GM10266 (cell line): ENCODE measurements around the gene EPB41L3.

Experiments used
- DNase-seq: peaks from one replicate; pipeline ENCODE4 v3.0.0; 2012; ENCODE audit errors: extremely low spot score
- TF ChIP-seq, protein P1 (sequence below): IDR thresholded peaks from 2 replicates; pipeline ENCODE4 v1.5.1; 2012; ENCODE audit warnings: mild to moderate bottlenecking, low read depth; ENCODE audit not compliant: control insufficient read depth, insufficient read depth; ENCODE audit errors: missing control alignments

Gene EPB41L3

DNA sequence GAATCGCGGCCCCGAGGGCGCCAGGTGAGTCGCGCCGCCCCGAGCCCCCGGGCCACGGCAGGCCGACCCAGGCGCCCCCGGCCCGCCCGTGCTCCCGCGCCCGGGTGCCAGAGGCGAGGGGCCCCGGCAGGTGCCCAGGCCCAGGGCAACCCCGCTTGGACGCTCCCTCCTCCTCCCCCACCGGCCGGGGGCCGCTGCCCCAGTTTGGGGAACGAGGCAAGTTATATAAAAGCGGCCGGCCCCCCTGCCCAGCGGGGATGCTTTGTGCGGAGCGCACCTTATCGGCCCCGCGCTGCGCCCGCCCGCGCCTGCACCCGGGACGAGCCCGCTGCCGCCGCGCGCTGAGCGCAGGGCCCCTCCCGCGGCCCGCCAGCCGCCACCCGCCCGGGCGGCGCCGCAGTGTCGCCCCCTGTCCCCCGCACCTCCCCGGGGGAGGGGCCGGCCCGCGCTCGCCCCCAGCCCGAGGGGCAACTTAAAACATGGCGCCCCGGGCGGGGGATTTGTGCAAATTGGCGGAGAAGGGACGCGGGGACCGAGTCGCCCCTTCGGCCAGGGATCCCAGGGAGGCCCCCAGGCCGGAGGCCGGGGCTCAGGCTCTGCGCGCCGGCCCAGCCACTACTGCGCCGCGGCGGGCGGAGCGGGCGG, 639 bp downstream of the EPB41L3 start:
- TF ChIP-seq, protein P1, sequence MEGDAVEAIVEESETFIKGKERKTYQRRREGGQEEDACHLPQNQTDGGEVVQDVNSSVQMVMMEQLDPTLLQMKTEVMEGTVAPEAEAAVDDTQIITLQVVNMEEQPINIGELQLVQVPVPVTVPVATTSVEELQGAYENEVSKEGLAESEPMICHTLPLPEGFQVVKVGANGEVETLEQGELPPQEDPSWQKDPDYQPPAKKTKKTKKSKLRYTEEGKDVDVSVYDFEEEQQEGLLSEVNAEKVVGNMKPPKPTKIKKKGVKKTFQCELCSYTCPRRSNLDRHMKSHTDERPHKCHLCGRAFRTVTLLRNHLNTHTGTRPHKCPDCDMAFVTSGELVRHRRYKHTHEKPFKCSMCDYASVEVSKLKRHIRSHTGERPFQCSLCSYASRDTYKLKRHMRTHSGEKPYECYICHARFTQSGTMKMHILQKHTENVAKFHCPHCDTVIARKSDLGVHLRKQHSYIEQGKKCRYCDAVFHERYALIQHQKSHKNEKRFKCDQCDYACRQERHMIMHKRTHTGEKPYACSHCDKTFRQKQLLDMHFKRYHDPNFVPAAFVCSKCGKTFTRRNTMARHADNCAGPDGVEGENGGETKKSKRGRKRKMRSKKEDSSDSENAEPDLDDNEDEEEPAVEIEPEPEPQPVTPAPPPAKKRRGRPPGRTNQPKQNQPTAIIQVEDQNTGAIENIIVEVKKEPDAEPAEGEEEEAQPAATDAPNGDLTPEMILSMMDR, result no peak
- DNase-seq, result peak; percentile 30

DNA sequence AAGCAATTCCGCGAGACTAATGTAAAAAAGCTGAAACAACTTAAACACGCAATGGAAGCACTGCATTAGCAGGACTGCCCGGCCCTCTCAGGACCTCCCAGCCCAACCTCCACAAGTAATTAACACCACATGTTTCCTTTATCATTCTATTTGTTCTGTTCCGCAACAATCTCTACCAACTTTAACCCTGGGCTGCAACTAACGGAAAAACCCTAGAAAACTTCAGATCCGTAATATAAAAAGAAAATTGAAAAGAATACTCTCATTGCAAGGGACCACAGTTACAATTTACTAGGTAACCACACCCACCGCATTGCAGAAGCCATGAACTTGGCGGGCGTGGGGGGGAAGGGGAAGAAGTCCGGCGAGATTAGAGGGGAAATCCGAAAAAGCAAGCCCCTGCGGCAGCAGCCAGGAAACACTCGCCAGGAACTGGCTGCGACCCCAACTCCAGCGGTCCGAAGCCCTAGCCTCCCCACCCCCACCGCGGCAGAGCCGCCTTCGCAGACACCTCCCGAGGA, 1.2 kb downstream of the EPB41L3 start:
- no peak for DNase-seq
- TF ChIP-seq, protein P1, result no peak

DNA sequence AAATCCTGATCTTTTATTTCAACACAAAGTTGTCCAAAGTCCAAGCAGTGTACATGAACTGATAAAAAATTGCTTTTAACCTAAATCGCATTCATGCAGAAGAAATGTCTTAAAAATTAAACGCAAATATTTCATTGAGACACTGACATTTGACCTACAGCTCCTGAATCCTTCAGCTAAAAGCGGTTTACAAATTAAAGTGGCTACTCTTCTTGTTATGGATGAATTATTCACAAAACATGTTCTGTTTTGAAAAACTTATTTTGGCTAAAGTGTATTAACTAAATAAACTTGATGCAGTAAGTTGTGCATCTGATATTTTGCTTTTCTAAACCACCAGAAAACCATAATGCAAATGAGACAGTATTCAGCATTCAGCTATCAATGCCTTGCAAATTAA, 2.2 kb downstream of the EPB41L3 start:
- DNase-seq, result no peak
- TF ChIP-seq, protein P1, result no peak

DNA sequence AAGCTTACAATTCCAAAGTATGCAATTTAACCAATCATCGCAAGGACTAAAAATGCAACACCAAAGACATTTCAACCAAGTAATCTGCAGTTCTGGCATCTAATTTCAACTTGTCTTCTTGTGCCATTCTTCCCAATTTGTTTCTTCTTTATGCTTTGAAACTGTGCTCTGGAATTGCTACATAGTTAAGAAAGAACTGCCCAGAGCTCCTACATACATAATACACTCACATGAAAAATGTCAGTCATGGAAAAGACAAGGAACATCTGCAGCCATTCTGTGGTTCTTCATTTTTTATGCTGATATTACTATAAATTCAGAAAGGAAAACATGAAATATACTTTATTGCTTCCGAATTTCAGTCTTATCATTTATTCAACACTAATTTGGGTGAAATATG, 4.4 kb downstream of the EPB41L3 start:
- TF ChIP-seq, protein P1, result no peak
- DNase-seq, result no peak

DNA sequence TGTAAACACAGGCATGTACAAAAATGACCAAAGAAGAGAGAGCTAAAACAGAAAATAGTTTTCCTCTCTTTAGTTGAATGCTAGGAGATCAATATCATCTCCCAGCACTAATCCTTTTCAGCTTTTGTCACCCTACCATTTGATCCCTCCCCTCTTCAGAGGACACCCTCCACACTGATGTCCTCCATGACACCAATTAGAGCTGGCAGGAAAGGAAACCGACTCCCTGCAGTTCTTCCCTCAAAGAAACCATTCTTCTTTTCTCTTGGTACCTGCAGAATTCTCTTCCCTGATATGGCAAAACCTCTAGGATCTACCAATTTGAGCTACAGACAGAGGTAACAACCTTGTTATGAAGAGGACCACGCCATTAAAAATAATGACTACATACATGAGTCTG, 5.3 kb downstream of the EPB41L3 start:
- DNase-seq, result no peak
- TF ChIP-seq, protein P1, result no peak

DNA sequence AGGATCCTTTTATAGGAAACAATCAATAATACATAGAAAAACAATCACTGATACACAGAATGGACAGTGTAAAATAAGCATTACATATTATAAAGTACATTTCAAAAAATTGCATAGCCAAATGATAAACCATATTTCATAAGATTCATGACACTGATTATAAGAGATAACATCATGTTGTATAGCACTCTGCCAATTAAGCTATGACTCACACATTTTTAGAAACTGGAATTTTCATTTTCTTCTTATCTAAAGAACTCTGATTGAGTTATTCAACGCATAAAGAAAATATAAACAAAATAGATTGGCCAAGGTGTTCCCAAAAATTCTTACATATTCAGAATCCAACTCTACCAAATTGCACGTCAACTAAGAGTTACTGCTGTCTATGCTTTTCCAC, 5.9 kb downstream of the EPB41L3 start:
- DNase-seq, result no peak
- TF ChIP-seq, protein P1, result no peak

DNA sequence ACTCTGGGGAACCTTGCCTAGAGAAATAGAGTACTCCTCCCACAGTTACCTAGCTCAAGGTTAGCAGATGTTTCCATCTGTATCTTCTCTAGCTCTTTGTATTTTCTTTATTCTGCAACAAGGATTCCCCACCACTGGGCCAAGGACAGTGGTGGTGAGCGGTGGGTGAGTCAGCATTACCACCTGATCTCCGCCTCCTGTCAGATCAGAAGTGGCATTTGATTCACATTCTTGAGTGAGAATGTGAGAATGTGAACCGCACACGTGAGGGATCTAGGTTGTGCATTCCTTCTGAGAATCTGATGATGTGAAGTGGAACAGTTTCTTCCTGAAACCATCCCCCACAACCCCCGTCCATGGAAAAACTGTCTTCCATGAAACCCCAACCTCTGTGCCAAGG, 9.0 kb downstream of the EPB41L3 start:
- no peak for DNase-seq
- TF ChIP-seq, protein P1, result no peak
